HG03066 (cell line): ENCODE results near the gene SDSL.

Experiments used
- ATAC-seq: cut with Tn5 transposase; IDR thresholded peaks from one replicate; pipeline ENCODE4 v1.9.1; 2021; ENCODE audit warnings: low read depth; ENCODE audit not compliant: unreplicated experiment

SDSL gene

GRCh38 chr12:113477842-113478215 lies 55.6 kb downstream of the SDSL start:
- no peak for ATAC-seq

GRCh38 chr12:113478351-113479011 lies 56.3 kb downstream of the SDSL start:
- ATAC-seq, result no peak

GRCh38 chr12:113479216-113479589 lies 57.0 kb downstream of the SDSL start:
- no peak for ATAC-seq

- no peak for ATAC-seq
Observed at GRCh38 chr12:113479590-113480335, 57.6 kb downstream of the SDSL start.

DNA sequence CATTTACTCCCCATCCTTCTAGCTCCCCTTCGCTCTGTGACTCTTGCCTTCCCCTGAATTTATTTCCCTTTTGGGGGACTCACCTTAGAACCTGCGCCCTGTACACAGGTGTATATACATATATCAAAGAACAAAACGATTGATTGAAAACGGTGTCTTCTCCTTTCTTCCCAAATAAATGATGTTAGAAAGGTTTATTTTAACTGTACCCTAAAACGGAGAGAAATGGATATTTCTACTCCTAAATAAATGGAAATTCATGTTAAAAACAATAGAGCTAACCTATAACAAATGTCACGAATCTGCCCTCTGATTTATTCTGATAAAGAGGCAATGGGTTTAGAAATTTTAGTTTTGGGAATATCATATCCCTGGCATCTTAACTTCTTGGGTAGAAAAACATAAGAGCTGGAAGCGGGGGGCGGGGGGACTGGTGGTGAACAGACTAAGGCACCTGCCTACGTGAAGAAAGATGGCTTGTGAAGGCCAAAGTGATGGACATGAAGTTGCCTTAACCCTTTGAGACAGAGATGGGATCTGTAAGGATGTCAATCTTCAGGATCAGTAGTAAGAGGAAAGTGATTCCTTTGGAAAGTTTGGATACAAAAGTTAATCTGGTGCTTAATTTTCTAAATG lies 58.3 kb downstream of the SDSL start:
- no peak for ATAC-seq

DNA sequence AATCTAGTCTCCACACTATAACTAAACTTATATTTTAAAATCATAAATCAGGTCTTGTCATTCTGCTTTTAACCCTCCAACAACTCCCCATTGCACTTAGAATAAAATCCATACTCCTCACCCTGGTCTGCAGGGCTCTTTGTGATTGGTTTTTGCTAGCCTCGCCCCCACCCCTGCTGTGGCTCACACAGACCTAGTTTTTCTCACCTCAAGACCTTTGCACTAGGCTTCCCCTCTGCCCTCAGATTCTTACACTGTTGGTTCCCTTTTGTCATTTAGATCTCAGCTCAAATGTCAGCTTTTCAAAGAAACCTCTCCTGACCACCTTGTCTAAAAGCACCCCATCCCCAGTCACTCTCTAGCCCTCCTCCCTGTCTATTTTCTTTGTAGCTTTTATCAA lies 60.2 kb downstream of the SDSL start:
- no peak for ATAC-seq

DNA sequence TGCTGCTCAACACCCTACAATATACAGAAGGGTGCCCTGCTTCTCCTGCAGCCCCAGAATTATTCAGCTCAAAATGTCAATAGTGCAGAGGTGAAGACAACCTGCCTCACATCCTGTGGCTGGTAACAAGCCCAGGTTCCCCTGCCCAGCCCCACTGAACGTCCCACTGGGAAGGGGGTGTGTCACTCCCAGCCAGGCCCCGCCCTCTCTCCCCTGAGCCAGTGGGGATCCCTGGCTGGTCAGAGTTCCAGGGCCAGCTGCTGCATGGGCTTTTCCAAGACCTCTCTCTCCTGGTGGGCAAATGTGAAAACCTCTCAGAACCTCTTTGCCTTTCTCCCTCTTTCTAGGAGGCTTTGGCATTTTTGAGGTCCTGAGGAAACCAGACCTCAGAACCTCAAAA lies 63.1 kb downstream of the SDSL start:
- no peak for ATAC-seq

GRCh38 chr12:113486722-113487121 lies 64.5 kb downstream of the SDSL start:
- no peak for ATAC-seq
